GM18519 (cell line): ENCODE results near the gene TBX4.

ENCODE experiments used
- ATAC-seq: cut with Tn5 transposase; IDR thresholded peaks from one replicate; pipeline ENCODE4 v1.9.1; 2021; ENCODE audit warnings: mild to moderate bottlenecking, moderate library complexity; ENCODE audit not compliant: unreplicated experiment, low FRiP score

The TBX4 gene

DNA sequence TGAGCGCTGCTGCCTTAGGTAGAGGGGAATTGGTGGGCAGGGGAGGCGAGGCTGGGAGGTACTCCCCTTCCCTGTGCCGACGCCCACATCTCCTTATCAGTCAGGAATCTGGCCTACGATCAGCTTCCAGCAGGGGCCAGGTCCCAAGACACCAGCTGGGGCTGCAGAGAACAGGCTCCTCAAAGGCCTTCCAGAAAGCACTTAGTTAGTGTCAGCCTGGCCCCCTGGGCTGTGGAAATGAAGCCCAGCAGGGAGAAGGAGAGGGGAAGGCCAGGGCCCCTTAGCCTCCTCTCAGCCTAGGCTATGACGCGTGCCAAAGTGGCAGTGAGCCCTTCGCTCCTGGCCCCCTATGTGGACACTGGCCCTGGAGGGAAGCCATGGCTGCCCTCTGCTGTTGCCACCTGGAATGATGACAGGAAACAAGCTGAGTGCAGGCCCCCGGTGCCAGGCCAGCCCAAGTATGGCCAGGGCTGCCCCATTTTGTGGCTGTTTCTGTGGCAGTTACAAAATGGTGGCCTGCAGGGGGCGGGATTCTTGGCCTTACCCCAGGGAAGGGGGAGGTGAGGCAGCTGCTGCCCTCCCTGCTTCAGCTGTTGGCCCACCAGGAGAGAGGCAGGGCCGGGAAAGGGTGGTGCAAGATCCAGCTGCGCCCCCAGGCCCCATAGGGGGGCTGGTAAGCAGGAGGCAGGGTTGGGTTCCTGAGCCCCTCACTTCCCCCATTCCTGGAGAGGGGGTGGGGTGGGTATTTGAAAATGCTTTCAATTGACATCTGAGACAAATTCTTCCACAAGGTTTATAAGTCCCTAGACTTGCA, 11.3 kb downstream of the TBX4 start:
- no peak for ATAC-seq

- no peak for ATAC-seq
Measured at GRCh38 chr17:61464130-61464842, 12.1 kb downstream of the TBX4 start.

DNA sequence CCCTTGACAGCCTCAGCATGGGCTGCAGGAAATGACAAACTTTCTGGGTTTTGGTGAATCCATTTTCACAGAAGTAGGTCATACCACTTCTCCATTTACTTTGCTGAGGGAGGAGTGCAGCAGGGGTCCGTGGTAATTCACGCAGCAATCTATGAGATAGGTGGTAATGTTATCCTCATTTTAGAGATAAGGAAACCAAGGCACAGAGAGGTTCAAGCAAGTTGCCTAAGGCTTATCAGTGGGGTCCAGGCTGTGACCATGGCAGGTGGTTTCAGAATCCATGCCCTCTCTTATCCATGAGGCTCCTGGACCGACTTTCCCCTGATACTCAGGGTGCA, 12.6 kb downstream of the TBX4 start:
- no peak for ATAC-seq

DNA sequence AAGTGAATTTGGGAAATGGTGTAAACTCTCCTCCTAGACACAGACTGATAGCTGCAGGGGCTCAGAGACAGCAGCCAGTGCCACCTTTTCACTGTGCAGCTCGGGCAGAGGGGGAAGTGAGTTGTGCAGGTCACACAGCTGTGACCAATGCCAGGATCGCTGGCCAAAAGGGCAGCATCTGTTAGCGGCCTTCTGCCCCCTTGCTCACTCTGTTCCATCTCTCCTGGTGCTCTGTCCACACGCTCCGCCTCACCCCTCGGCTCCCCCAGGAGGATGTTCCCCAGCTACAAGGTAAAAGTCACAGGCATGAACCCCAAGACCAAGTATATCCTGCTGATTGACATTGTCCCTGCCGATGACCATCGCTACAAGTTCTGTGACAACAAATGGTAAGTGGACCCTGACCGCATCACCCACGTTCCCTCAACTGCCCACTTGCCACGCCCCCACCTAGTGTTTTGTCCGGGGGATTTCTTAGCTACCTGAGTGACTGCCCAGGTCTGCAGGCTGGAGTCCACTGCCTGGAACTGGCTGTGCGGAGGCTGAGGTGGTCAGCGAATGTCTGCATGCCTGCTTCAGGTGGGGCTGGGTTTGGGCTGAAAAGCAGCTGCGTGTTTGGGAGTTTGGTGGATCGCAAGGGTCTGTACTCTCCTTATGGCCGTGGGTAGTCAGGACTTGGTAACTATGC, 13.5 kb downstream of the TBX4 start:
- ATAC-seq: no peak

- ATAC-seq: no peak
Measured at GRCh38 chr17:61466246-61466645, 14.0 kb downstream of the TBX4 start.

- no peak for ATAC-seq
Measured at GRCh38 chr17:61467416-61468262, 15.4 kb downstream of the TBX4 start.

DNA sequence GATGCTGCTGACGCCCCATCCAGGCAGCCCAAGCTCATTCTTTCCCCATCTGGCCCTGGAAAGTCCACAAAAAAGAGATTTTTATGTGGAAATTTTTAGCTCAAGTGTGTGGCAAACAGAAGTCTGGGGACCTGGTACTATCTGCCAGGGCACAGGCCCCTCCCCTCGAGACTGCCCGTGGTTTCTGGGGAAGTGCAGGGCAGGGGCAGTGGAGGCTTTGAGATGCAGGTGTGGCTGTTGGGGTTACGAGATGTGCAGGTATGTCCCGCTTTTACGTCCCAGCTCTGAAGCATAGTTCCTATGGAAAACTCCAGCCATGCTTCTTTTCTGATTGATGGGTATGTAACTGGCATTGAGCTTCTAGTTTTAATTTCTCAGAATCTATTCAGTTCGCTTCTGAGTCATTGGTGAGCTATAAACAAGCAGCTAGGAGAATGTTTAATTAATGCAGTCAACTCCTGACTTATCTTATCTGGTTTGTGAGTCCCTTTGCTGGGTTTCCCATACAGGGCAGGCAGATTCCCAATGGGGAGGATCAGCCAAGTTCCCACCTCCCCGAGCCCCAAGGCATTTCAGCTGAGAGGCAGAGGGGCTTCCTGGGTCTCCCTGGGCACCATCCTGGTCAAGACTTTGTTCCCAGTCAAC, 16.2 kb downstream of the TBX4 start:
- no peak for ATAC-seq

DNA sequence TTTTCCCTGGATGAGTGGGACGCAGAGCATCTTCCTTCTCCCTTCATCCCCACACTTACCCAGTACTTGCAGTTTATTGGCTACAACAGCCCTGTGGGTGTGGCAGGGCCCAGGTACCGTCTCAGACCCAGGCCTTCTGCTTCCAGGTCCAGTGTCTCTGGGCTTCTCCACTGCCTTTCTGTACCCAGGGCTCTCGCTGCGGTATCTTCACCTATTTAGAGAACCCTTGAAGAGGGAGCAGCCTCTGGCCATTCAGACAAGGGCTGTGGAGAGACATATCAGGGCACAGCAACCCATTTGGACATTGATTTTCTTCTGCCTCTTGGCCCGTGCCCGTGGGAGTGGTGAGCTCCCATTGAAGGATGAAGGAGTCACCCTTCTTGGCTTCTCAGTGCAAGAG, 17.3 kb downstream of the TBX4 start:
- ATAC-seq: no peak

GRCh38 chr17:61469949-61470348, 17.7 kb downstream of the TBX4 start:
- ATAC-seq: no peak

DNA sequence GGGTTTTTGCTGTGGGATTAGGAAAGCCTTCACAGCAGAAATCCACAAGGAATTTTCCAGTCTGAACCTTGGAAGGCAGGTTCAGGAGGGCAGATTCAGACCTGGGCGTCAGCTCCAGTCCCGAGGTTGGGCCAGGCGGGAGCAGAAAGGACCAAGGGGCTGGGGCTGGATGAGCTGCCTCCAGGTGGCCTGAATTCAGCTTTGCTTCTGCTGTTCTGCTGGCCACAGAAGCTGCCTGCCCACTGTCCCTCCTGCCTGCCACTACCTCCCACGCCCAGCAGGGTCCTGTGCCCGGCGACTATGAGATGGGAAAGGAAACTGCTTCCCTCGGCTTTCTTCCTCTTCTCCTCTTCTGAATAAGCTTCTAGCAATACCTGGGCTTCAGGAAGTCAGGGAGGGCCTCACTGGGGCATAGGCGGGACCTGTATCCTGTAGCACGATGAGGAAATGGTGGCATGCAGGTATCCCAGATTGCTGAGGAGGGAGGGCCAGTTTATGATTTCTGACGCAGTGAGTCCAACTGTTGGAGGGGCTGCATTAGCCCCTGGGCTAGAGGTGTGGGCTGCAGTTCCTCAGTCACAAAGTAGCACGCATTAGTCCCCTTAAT, 18.4 kb downstream of the TBX4 start:
- ATAC-seq: no peak

DNA sequence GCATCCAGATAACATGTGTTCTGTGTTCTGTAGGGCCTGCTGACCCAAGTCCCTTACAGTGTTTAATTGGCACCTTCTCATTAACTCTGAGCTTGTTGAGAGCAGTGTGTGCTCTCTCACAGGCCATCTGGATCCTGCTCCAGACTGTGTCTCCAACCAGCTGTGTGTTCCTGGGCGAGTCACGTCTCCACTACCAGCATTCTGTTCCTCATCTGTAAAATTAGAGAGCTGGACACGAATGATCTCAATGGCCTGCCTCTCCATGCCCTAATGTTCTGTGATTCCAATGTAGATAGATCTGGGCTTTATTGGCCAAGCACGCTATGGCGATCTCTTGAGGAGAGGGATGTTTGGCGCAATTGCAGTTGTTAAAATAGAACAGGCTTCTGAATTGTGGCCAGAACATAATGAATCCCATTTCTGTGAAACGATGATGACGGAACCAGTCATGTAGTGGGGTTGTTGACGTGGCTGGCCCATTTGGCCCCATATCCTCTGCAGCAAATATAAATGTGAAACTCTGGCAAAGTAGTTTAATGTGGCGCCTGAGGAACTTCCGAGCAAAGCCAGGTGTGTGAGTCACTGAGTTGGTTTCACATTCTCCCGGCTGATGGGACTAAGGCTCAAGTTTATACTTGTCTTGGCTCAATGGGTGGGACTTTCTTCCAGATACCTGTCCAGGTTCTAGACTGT, 22.2 kb downstream of the TBX4 start:
- ATAC-seq: no peak

DNA sequence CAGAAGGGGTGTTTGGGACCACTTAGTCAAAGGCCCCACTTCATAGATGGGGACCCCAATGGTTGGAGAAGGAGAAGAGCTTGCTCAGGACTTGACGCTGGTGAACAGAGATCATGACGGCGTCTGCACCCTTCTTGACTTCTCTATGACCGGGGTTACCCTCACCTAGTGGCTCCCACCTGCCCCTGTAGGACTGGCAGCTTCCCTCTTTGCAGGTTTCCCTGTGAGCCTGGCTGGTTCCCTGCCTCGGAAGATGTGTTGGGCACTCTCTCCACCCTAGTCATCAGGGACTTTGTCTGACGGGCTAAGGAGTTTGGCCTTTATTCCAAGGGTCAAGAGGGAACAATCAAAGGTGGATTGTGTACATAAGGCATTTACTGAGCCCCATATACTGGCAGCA, 22.7 kb downstream of the TBX4 start:
- no peak for ATAC-seq

GRCh38 chr17:61475726-61476125, 23.5 kb downstream of the TBX4 start:
- no peak for ATAC-seq

DNA sequence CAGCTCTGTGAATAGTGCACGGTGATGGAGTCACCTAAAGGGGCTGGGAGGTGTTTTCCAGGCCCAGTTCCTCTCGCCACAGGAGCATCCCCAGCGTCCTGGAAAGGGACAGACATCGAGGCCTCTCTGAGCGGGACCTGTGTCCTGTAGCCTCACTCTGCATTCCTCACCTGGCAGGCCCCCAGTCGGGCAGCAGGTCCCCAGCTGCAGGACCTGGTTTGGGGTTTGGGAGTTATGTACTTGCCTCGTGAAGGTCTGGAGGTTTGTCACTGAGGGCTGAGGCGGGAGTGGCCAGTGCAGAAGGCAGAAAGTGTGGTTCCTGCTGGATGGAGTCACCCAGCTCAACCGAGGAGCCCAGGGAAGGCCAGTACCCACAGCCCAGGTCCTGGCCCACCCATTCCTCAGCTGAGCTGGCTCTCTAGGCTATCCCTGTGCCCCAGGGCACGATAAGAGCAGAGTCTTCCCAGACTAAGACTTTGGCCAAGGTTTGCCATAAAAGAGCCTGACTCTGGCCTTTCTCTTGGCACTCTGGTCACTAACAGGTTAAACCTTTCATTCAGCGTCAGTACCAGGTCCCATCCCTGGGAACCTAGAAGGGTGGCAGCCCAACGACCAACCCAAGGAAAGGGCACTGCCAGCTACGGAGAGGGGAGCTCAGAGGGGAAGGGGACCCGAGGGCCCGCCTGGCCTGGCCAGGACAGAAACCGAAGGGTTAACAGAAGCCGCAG, 24.4 kb downstream of the TBX4 start:
- ATAC-seq: no peak

DNA sequence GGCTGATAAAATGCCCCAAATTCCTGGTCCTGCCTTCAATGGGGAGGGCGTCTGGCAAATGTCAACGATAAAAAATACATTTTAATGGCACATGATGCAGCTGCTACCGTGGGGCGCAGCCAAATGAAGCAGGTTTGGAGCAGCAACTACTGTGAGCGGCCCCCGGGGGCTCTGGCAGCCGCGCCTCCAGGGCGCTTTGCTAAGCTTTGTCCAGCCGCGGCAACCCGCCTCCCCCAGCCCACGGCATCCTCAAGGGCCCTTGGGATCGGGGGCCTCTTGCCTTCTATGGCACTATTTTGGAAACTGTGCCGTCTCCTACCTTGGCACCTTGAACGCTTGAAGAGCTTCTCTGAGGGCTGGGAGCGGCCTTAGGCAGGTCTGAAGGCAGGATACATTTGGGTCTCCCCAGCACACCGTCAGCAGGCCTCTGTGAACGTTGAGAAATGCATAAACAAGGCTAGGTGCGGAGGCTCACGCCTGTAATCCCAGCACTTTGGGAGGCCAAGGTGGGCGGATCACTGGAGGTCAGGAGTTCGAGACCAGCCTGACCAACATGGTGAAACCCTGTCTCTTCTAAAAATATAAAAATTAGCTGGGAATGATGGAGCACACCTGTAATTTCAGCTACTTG, 25.1 kb downstream of the TBX4 start:
- ATAC-seq: no peak

- ATAC-seq: no peak
Measured at GRCh38 chr17:61478026-61478789, 26.0 kb downstream of the TBX4 start.

GRCh38 chr17:61478790-61479492, 26.7 kb downstream of the TBX4 start:
- ATAC-seq: no peak
